Endothelial cell (in vitro differentiated cells): ENCODE measurements around the gene PCDHA4. TPM values are rescaled to one million over a fixed set of nuclear protein-coding genes. Genes with fewer than 3 reads are reported as not detected.
"Not testable (repeated sequence)": the region's sequence is repeated elsewhere in the genome, so short reads cannot be mapped to it uniquely, and the experiment has no call there.

Source experiments
- DNase-seq: peaks from one replicate; pipeline ENCODE4 v3.0.0; 2021; ENCODE audit warnings: low spot score
- H3K27ac Mint-ChIP-seq: one replicate; pipeline ENCODE4 v1.8.0; 2021; ENCODE audit warnings: mixed read lengths, inconsistent platforms; ENCODE audit not compliant: unreplicated experiment
- H3K27me3 Mint-ChIP-seq: one replicate; pipeline ENCODE4 v1.8.0; 2021; ENCODE audit warnings: mild to moderate bottlenecking, moderate library complexity, mixed read lengths, inconsistent platforms; ENCODE audit not compliant: unreplicated experiment
- H3K36me3 Mint-ChIP-seq: one replicate; pipeline ENCODE4 v1.8.0; 2021; ENCODE audit warnings: mild to moderate bottlenecking, low read depth, mixed read lengths, inconsistent platforms; ENCODE audit not compliant: unreplicated experiment
- H3K4me1 Mint-ChIP-seq: one replicate; pipeline ENCODE4 v1.8.0; 2021; ENCODE audit warnings: mild to moderate bottlenecking, mixed read lengths, inconsistent platforms; ENCODE audit not compliant: unreplicated experiment
- H3K4me3 Mint-ChIP-seq: one replicate; pipeline ENCODE4 v1.8.0; 2021; ENCODE audit warnings: mild to moderate bottlenecking, mixed read lengths, inconsistent platforms; ENCODE audit not compliant: unreplicated experiment
- H3K9me3 Mint-ChIP-seq: one replicate; pipeline ENCODE4 v1.8.0; 2021; ENCODE audit warnings: mixed read lengths, inconsistent platforms; ENCODE audit not compliant: unreplicated experiment
- CTCF ChIP-seq: fragments of 200-600 bp; sonication (generic); IDR thresholded peaks from one replicate; pipeline ENCODE4 v1.5.0; 2021; ENCODE audit warnings: antibody characterized with exemption; ENCODE audit not compliant: unreplicated experiment
- total RNA-seq: library from RNA; stranded (reverse); fragmentation: NEBNext Ultra II Directional; extraction: Animal tissue kit (Norgen Biotek cat#: 25700); gene quantifications from one replicate; pipeline ENCODE4 v1.2.1, GENCODE V29; 2021; ENCODE audit not compliant: unreplicated experiment

The PCDHA4 gene
- total RNA-seq, 1 donor from 2014 or later, result 9.9 TPM

GRCh38 chr5:140785905-140786686 lies 20.8 kb upstream of the PCDHA4 start, which contains the start of gene PCDHA1:
Gene PCDHA1 (plus strand): TSS chr5:140786140.
- Mint-ChIP-seq H3K27ac (no peak within 1 kb of the TSS), H3K9me3 (peaks cover 28% of the 10 kb centered on the region), H3K4me1 (no peaks in the 10 kb centered on the region), H3K4me3 (no peak within 1 kb of the TSS), H3K36me3 (peaks cover 22% of the 10 kb centered on the region), H3K27me3 (no peaks in the 10 kb centered on the region)
- no peak for DNase-seq
- TF ChIP-seq CTCF, result no peak

GRCh38 chr5:140787422-140787821 lies 19.4 kb upstream of the PCDHA4 start:
- not testable (repeated sequence) for H3K27ac Mint-ChIP-seq, DNase-seq, H3K4me1 Mint-ChIP-seq, H3K27me3 Mint-ChIP-seq, H3K4me3 Mint-ChIP-seq
- H3K36me3 Mint-ChIP-seq, result peaks cover 21% of the 10 kb centered on the region
- H3K9me3 Mint-ChIP-seq, result peaks cover 20% of the 10 kb centered on the region

GRCh38 chr5:140787849-140788504 lies 18.9 kb upstream of the PCDHA4 start:
- not testable (repeated sequence) for H3K4me3 Mint-ChIP-seq, H3K27me3 Mint-ChIP-seq, H3K27ac Mint-ChIP-seq, H3K4me1 Mint-ChIP-seq, DNase-seq
- Mint-ChIP-seq H3K9me3 (peaks cover 15% of the 10 kb centered on the region), H3K36me3 (peaks cover 17% of the 10 kb centered on the region)

- Mint-ChIP-seq H3K9me3 (peaks cover 7% of the 10 kb centered on the region), H3K4me3 (no peak overlapping the region), H3K27ac (no peak overlapping the region), H3K36me3 (peaks cover 16% of the 10 kb centered on the region), H3K27me3 (no peaks in the 10 kb centered on the region), H3K4me1 (no peaks in the 10 kb centered on the region)
- TF ChIP-seq CTCF, result no peak
- DNase-seq, result no peak
These were observed 15.8 kb upstream of the PCDHA4 start for GRCh38 chr5:140791089-140791488.

GRCh38 chr5:140794595-140795258 lies 12.1 kb upstream of the PCDHA4 start, which contains the start of gene PCDHA2:
Gene PCDHA2 (plus strand): TSS chr5:140794852.
- Mint-ChIP-seq H3K4me3 (peak within 1 kb of the TSS; percentile 91), H3K27me3 (no peaks in the 10 kb centered on the region)
- no peak for DNase-seq

More at GRCh38 chr5:140794595-140795258, 12.1 kb upstream of the PCDHA4 start, which contains the start of gene PCDHA2:
- H3K4me1 Mint-ChIP-seq, result no peaks in the 10 kb centered on the region
- TF ChIP-seq CTCF, result no peak
- peak within 1 kb of the TSS; percentile 26 for H3K27ac Mint-ChIP-seq
- H3K9me3 Mint-ChIP-seq, result no peaks in the 10 kb centered on the region
- H3K36me3 Mint-ChIP-seq, result peaks cover 13% of the 10 kb centered on the region
